GM21360 (cell line): Measurements from ENCODE around the gene RTN4RL1.

Source experiments
- ATAC-seq: cut with Tn5 transposase; IDR thresholded peaks from one replicate; pipeline ENCODE4 v1.9.1; 2021; ENCODE audit warnings: mild to moderate bottlenecking, moderate library complexity; ENCODE audit not compliant: unreplicated experiment

RTN4RL1 gene

DNA sequence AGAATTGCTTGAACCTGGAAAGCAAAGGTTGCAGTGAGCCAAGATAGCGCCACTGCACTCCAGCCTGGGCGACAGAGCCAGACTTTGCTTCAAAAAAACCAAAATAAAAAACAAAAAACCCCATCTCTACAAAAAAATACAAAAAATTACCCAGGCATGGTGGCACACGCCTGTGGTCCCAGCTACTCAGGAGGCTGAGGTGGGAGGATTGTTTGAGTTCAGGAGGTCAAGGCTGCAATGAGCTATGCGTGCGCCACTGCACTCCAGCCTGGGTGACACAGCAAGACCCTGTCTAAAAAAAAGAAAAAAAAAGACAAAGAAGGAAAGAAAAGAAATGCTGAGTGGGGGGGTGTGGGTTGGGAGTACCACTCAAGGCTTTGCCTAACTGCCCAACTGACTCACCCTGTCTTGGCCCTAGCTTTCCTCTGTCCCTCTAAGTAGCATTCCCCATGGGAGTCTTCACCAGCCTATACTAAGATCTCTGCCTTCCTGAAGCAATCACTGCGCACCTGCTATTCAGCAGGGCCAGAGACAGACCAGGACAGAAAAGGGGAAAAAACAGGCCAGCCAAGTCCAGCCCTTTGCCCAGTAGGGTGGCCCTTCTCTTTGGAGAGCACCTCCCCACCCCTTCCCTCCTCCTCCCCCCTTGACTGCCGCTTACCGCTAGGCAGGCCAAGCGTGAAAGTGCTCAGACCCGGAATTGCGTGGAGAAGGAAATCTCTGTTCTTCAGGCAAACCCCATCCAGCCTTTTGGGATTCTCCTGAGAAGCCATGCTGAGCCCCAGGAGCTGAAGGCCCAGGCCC, 45.8 kb downstream of the RTN4RL1 start:
- ATAC-seq, result no peak

- ATAC-seq, result no peak
Measured at GRCh38 chr17:1978396-1978949, 46.7 kb downstream of the RTN4RL1 start.

DNA sequence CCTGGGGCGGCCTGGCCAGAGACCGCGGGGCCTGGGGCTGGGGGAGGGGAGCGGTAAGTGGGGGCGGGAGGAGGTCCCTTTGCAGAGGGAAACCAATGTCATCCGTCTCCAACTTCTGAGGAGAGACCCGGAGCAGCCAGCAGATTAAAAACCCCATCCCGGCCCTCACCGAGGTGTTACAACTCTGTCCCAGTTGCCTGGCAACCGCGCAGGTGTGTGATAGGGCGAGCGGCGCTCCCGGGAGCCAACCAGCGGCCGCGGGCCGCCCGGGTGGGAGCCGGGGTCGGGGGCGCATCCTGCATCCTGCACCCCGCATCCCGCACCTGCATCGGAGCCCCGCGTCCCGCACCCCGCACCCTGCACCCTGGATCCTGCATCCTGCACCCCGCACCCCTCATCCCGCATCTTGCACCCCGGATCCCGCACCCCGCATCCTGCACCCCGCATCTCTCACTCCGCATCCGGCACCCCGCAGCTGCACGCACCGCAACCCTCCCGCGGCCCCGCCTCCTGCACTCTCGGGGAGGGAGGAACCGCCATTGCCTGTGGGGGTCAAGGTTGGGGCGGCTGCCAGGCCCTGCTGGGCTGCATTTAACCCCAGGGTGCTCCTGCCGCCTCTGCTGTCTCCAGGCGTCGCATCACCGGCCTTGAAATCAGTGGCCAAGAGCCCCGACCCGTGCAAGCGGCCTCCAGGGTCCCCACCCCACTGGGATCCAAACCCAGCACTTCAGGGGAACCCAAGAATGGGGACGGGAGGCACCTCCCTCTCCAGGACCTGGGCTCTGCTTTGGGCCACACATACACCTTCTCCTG, 47.3 kb downstream of the RTN4RL1 start:
- ATAC-seq, result no peak

- no peak for ATAC-seq
Measured at GRCh38 chr17:1976683-1977064, 48.5 kb downstream of the RTN4RL1 start.

DNA sequence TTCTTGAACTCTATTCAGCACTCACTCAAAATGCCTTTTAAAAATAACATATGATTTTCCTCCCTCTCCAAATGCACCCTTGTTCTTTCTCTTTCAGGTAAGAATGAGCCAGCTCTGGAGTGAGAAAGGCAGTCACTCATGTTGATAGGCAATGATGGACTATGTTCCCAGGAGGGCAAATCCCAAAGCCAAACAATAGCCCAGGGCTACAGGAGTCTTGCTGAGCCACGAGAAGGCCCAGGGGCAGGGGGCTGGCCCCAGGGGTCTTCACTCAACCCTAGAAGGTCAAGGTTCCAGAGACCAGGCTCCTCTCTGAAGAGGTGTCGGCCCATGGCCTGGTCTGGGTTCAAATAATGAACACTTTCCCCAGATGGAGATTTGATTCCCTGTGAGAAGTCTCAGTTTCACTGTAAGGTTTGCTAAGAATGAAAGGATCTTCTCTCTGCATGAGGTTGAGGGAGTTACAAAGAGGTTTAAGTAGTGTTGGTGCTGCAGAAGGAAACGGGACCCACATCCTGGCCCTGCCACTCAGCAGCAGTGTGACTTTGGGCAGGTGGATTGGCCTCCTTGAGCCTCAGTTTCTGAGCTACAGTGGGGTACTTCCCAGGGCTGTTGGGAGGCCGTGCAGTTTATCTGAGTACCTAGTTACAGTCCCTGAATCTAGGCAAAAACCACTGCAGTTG, 49.0 kb downstream of the RTN4RL1 start:
- no peak for ATAC-seq

- ATAC-seq, result no peak
Measured at GRCh38 chr17:1975573-1975972, 49.6 kb downstream of the RTN4RL1 start.

- no peak for ATAC-seq
Measured at GRCh38 chr17:1972487-1973160, 52.5 kb downstream of the RTN4RL1 start.

- ATAC-seq, result no peak
Measured at GRCh38 chr17:1970843-1971384, 54.2 kb downstream of the RTN4RL1 start.

DNA sequence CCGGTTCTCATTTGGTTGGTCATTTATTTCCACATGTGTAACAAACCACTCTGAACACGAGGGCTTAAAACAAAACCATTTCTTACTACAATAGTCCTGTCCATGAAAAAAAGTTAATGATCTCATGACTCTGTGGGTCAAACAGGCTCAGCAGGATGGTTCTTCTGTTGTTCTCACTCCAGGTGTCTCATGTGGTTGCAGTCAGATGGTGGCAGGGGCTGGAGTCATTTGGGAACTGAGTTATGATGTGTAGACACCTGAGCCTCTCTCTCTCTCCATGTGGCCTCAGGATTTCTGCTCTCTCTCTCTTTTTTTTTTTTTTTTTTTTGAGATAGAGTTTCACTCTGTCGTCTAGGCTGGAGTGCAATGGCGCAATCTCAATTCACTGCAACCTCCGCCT, 55.4 kb downstream of the RTN4RL1 start:
- ATAC-seq, result no peak

GRCh38 chr17:1967213-1967612, 57.9 kb downstream of the RTN4RL1 start:
- no peak for ATAC-seq

GRCh38 chr17:1966274-1967086, 58.7 kb downstream of the RTN4RL1 start:
- no peak for ATAC-seq

GRCh38 chr17:1965556-1966273, 59.4 kb downstream of the RTN4RL1 start:
- ATAC-seq, result no peak

- no peak for ATAC-seq
Measured at GRCh38 chr17:1963250-1963649, 61.9 kb downstream of the RTN4RL1 start.

GRCh38 chr17:1961189-1961588, 63.9 kb downstream of the RTN4RL1 start:
- ATAC-seq, result no peak

DNA sequence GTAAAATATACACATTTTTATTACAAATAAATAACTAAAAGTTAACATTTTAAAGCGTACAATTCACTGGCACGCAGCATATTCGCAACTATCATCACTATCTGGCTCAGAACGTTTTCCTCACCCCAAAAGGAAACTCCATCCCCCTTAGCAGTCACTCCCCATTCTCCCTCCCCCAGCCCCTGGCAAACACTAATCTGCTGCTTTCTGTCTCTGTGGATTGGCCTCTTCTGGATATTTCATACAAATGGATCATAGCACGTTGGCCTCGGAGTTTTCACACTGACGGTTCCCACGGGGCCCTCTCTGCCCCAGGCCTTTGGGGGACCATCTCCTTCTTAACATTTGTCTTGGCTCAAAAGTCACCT, 64.6 kb downstream of the RTN4RL1 start:
- ATAC-seq, result no peak

- ATAC-seq, result no peak
Measured at GRCh38 chr17:1959871-1960544, 65.1 kb downstream of the RTN4RL1 start.

DNA sequence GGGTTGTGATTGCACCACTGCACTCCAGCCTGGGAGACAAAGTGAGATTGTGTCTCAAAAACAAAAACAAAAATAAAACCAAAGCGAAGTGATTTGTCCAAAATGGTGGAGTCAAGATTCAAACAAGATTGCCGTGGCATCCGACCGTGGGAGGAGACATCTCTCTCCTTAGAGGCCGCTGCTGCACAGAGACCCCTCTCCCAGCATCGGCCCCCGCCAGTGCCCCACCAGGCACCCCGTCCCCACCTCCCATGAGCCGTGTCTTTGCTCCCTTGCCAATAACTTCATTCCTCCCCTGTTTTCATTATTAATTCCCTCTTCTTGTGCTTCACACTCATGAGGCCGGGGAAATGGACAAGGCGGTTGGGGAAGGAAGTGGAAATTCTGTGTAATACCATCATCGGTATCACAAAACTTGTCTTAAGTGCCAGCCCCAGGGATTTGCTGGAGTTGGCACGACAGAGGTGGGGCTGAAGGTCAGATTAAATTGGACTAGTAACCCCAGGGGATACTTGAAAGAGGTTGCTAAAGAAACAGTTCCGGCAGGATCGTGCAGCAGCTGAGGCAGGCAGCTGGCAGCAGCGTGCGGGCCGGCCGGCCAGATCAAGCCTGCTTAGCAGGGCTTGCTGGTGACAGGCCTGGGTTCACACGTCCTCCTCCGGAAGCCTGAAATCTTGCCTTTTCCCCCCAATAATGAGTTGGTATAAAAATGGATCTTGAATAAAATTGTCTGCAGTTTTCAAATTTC, 66.8 kb downstream of the RTN4RL1 start:
- ATAC-seq, result no peak

DNA sequence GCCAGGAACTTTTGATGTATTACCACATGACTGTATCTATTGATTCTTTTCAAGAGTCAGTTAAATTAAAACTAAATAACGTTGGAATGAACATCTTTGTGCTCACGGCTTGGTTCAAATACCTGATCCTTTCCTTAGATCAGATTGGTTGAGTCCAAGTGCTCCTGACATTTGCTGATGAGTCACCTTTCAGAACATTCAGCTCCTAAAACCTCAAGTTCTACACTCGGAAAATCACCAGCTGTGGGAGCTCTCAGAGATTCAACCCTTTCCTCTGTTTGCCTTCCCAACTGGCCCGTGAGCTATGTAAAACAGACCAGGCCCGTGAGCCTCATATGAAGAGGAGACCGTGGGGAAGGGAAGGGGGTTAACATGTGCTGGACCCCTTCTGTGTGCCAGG, 68.1 kb downstream of the RTN4RL1 start:
- ATAC-seq, result no peak
